GM18868 (cell line): ENCODE data around the gene DRD4.
"Not testable (repeated sequence)": the region's sequence is repeated elsewhere in the genome, so short reads cannot be mapped to it uniquely, and the experiment has no call there.

Experiments
- ATAC-seq: cut with Tn5 transposase; IDR thresholded peaks from one replicate; pipeline ENCODE4 v1.9.1; 2021; ENCODE audit warnings: mild to moderate bottlenecking, moderate library complexity; ENCODE audit not compliant: unreplicated experiment

Gene DRD4

GRCh38 chr11:641806-642370 is 4.8 kb downstream of the DRD4 start:
- no peak for ATAC-seq

DNA sequence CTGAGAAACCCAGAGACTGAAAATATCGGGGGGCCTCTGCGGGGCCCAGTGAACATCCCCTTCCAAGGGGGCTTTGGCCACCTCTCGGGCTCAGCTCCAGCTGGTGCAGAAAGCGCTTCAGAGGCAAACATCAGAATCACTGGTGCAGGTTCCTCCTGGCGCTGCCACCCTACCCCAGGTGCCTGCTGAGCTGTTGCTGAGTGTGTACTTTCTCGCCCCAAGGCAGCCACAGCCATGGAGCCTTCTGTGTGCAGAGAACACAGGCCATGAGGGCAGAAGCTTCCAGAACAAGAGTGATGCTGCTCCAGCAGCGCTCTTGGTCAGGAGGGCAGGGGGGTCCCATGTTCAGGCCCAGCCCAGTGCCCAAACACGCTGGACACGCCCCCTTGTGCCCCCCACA is 6.3 kb downstream of the DRD4 start:
- no peak for ATAC-seq

DNA sequence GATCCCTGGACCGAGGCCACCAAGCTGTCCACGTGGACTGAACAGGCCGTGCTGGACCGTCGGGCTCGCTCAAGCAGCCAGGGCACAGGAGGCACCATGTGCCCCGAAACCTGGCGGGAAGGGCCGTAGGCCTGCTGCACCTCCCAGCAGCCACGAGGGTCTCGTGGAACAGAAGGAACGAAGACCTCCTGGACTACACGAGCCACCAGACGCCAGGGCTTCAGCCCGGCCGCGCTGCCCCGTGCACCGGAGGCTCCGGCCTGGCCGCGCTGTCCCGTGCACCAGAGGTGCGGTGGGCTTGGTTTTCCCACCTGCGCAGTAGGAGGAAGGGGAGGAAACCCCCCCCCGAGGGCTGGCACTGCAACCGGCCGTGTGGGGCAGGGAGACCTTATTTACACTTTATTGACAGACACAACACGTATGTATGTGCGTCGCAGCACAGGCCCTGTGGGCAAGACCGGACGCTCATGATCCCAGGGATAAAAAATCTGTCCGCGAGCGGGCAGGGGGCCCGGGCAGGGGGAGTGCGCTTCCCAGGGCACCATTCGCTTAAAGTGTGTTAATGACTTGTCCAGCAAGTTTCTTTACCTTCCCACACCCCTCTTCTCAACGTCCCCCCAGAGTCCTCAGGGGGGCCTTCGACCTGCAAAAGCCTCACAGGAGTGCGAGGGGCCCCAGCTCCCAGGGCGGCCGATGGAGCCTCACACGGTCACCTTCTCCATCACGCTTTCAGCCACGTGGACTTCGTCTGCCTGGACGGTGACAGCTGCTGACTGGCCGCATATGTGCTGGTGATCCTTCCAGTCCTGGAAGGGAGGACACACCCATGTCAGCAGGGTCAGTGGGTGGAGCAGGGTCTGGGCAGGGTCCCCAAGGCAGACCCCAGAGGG is 7.0 kb downstream of the DRD4 start:
- ATAC-seq, result no peak

- no peak for ATAC-seq
These were observed 8.5 kb downstream of the DRD4 start for GRCh38 chr11:645536-645935.

DNA sequence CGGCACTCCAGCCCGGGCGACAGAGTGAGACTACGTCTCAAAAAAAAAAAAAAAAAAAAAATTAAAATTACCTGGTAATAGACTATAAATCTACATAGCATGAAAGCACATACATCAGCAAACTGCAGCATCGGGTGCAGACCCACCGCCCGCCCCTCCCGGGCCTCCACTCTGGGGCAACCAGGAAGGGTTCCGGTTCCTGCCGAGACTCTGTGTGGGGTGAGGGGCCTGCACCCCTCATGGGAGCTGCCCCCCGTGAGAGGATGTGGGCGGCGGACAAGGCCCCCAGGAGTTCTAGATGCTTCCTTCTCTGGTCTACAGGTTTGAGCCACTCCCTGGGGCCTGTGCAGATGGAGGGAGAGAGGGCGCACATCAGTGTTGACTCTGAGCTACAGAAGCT is 9.1 kb downstream of the DRD4 start:
- ATAC-seq, result no peak

DNA sequence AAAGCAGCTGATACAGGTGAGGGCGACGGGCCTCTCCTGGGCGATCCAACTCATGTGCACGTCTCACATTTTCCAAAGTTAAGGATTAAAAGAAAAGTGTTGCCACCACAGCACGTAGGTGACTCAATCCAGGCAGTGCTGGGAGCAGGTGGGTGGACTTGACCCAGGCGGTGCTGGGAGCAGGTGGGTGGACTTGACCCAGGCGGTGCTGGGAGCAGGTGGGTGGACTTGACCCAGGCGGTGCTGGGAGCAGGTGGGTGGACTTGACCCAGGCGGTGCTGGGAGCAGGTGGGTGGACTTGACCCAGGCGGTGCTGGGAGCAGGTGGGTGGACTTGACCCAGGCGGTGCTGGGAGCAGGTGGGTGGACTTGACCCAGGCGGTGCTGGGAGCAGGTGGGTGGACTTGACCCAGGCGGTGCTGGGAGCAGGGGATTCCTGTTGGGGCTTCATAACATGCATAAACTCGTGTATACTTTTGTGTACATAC is 10.6 kb downstream of the DRD4 start:
- not testable (repeated sequence) for ATAC-seq

GRCh38 chr11:650482-650881 is 13.4 kb downstream of the DRD4 start:
- ATAC-seq, result no peak

DNA sequence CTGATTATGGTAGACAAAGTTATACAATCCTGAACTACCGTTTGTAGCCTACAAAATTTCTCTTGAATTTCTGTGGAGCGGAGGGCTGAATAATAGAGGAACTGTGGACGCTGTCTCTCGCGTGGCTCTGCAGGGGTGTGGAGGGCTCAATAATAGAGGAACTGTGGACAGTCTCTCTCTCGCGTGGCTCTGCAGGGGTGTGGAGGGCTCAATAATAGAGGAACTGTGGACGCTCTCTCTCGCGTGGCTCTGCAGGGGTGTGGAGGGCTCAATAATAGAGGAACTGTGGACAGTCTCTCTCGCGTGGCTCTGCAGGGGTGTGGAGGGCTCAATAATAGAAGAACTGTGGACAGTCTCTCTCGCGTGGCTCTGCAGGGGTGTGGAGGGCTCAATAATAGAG is 16.1 kb downstream of the DRD4 start:
- ATAC-seq, result not testable (repeated sequence)

GRCh38 chr11:653837-654236 is 16.8 kb downstream of the DRD4 start:
- no peak for ATAC-seq

GRCh38 chr11:654444-654843 is 17.4 kb downstream of the DRD4 start:
- not testable (repeated sequence) for ATAC-seq

GRCh38 chr11:655036-655726 is 18.1 kb downstream of the DRD4 start:
- ATAC-seq, result no peak

GRCh38 chr11:656426-656825 is 19.4 kb downstream of the DRD4 start:
- no peak for ATAC-seq

DNA sequence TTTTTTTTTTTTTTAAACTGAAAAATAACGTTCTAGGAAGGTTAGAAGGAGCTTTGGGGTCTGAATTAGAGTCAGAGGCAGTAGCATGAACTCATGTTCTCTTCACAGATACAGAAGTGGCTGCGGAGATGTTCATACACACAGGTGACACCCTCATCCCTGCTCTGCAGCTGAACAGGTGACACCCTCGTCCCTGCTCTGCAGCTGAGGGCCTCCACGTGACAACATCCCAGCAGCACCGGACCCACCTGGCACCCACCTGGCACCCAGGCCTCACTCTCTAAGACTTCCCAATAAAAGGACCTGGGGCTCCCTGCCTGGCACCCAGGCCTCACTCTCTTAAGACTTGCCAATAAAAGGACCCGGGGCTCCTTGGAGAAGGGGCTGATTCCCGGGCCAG is 19.8 kb downstream of the DRD4 start:
- no peak for ATAC-seq

GRCh38 chr11:657691-658126 is 20.6 kb downstream of the DRD4 start:
- no peak for ATAC-seq

DNA sequence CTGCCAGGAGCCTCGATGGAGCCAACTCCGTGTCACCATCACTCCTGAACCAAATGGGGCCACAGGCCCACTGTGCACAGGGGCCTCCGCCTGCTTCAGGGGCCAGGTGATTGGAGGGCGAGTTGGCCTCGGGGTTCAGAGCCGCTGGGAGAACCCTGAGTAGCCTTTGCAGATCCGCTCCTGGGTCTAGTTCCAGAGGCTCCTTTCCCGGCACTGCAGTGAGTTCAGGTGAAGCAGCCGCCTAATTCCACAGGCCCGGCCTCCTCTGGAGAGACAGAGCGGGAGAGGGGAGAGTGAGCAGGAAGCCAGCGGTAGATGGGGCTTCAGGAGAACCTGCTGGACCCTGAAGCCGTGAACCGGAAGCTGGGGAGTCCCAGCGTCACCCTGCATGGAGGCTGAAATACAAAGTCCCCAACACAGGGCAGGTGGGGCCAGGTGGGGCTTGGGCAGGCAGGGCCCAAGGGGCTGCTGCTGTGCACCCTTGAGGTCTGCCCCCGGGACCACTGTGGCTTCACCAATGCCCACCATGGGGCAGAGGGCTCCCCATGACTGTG is 22.5 kb downstream of the DRD4 start:
- ATAC-seq, result no peak

DNA sequence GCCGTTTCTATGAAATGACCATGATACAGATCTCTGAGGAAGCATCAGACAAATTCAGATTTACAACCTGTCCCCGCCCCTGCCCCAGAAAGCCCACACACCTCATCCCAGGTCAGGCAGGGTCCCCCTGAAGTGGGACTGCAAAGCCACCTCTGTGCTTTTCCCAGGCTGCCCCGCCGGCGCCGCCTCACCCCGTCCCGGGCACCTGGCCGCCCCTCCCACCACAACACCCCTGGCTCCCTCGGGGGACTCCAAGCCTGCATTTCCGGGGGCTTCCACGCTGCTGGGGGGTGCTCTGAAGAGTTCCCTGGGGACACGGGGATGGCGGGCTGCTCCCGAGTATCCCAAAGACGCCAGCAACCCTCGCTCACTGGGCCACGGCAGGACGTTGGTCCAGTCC is 23.2 kb downstream of the DRD4 start:
- ATAC-seq, result no peak

DNA sequence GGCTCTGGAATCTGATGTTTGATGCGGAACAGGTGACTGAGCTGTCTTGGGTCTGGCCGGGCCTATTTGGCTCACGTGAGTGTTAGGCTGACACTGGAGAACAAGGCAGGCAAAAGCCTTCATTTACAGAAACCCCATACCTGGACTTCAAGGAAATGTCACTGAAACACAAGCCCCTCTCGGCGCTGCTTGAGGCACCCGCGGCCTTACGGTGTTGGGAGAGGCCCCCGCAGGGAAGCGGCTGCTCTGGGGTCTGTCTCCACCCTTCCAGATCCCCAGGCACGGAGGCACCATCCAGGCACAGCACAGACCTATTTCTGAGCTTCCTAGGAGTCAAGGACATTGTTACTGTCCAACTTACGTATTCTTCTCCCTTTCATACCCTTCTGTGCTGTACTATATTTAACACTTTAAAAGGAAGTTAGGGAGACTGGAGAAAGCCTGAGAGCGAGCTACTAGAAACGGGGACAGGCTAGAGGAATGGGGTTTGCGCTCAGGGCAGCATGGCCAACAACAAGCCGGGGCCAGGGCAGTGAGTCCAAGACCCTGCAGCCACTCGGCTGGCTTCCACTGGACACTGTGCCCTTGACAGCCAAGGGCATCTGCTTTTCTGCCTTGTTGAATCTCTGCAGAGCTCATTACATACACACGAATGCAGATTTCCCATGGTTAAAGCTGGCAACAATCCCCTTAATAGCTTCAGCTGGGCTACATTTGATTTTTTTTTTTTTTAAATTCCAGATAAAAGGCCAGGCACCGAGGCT is 23.8 kb downstream of the DRD4 start:
- no peak for ATAC-seq

DNA sequence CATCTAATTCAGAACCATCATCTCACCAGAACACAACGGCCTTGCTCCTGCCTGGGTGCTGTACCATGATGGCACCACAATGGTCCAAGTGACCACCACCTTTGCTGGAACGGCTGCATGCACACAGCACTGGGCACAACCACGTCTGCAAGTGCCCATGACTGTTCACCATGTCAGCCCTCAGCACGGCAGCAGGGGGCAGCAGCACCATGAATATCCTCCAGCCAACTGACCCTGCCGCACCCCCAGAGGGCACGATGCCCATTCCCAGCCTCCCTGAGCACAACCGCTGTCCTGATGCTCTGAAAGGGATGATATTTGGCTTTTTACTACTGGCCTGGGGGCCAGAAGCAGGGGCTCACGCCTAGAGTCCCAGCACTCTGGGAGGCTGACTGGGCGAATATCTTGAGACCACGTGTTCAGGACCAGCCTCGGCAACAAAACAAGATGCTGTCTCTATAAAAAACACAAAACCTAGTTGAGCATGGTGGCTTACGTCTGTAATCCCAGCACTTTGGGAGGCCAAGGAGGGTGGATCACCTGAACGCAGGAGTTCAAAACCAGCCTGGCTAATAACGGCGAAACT is 25.7 kb downstream of the DRD4 start:
- ATAC-seq, result no peak

- ATAC-seq, result no peak
These were observed 28.1 kb downstream of the DRD4 start for GRCh38 chr11:665062-665703.
